ENCODE data around the gene ISCA2. TPM values are rescaled to one million over a fixed set of nuclear protein-coding genes. Genes with fewer than 3 reads are reported as not detected.

ISCA2 gene
- total and polyA plus RNA-seq, 2 donors (not counting 1 experiment from before 2014, with no cell fraction given), result 14.1 to 28.3 TPM

DNA sequence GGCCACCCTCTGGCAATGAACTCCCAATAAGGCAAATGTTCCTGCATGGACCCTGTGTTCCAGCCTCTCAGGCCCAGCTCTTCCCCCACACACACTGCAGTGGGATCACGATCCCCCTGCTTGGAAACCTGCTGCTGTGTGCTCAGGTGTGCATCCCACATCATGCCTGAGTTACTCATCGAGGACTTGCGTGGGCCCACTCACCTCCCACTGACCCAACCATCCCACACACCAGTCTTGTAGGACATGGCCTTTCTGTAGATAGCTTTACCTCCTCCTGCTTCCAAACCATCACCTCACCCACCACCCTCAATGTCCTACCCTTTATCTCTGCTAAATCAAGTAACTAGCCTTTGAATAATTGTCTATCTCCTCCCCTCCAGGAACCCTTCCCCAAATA lies 25.1 kb upstream of the ISCA2 start:
- ATAC-seq (ENCODE audit: low read depth) (no peak), DNase-seq (no peak)
- no peak overlapping the region for H3K27ac ChIP-seq (ENCODE audit: low read length in 2 of 2)
- intact Hi-C loops (cut with micrococcal nuclease), result no loop called here
- POLR2A ChIA-PET, result no interaction called here
- H4K20me1 ChIP-seq (ENCODE audit: control insufficient read depth, insufficient read depth, low read length, poor library complexity, severe bottlenecking), result no peaks in the 10 kb centered on the region
- H3K9ac ChIP-seq (ENCODE audit: low read length), result no peak overlapping the region
- no peaks in the 10 kb centered on the region for H3K9me3 ChIP-seq (ENCODE audit: control extremely low read depth in 1 of 3, control insufficient read depth in 2 of 3, insufficient read depth in 1 of 3, low read length in 2 of 3)
- H2AFZ ChIP-seq (ENCODE audit: insufficient read depth, low read depth, low read length, poor library complexity, severe bottlenecking), result no peak overlapping the region
- TF ChIP-seq, protein P1, sequence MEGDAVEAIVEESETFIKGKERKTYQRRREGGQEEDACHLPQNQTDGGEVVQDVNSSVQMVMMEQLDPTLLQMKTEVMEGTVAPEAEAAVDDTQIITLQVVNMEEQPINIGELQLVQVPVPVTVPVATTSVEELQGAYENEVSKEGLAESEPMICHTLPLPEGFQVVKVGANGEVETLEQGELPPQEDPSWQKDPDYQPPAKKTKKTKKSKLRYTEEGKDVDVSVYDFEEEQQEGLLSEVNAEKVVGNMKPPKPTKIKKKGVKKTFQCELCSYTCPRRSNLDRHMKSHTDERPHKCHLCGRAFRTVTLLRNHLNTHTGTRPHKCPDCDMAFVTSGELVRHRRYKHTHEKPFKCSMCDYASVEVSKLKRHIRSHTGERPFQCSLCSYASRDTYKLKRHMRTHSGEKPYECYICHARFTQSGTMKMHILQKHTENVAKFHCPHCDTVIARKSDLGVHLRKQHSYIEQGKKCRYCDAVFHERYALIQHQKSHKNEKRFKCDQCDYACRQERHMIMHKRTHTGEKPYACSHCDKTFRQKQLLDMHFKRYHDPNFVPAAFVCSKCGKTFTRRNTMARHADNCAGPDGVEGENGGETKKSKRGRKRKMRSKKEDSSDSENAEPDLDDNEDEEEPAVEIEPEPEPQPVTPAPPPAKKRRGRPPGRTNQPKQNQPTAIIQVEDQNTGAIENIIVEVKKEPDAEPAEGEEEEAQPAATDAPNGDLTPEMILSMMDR (IDR thresholded peaks at IDR 0.05), result no peak
- no peak for TF ChIP-seq EZH2 (IDR thresholded peaks at IDR 0.05; ENCODE audit: borderline replicate concordance, insufficient read depth, low read depth, low read length, poor library complexity, severe bottlenecking)
- H3K27me3 Mint-ChIP-seq, result no peaks in the 10 kb centered on the region
- H3K4me3 Mint-ChIP-seq, result no peak overlapping the region
- H3K4me3 ChIP-seq (ENCODE audit: control extremely low read depth in 1 of 5, extremely low read depth in 1 of 5, insufficient read depth in 1 of 5, low read depth in 2 of 5, low read length in 4 of 5), result no peak overlapping the region
- no peak overlapping the region for H3K4me2 ChIP-seq (replicated peaks; ENCODE audit: low read depth, low read length, poor library complexity, severe bottlenecking)
- 84% methylated on average over 3 of the region's 3 CpGs for WGBS (ENCODE audit: insufficient coverage)
- CTCF ChIA-PET, result interaction anchor here (0.8 kb wide), 1 partner anchor 143 kb away, joined by 3 read pairs; no protein-coding TSS in a partner anchor
- no peak overlapping the region for H3K27ac Mint-ChIP-seq
- H3K4me1 Mint-ChIP-seq, result no peaks in the 10 kb centered on the region
- peaks cover 0 to 4% of the 10 kb centered on the region in 2 experiments for H3K36me3 ChIP-seq (replicated peaks in 1 of 2; ENCODE audit: control extremely low read depth in 1 of 2, control insufficient read depth in 1 of 2, extremely low read depth in 1 of 2, insufficient read depth in 2 of 2, low read length in 1 of 2)
- H3K79me2 ChIP-seq (ENCODE audit: control insufficient read depth, insufficient read depth, low read length), result no peaks in the 10 kb centered on the region
- no peaks in the 10 kb centered on the region for H3K4me1 ChIP-seq (ENCODE audit: control insufficient read depth in 2 of 2, insufficient read depth in 2 of 2, low read length in 2 of 2)
- H3K9me3 Mint-ChIP-seq (ENCODE audit: insufficient read depth), result no peaks in the 10 kb centered on the region
- no peaks in the 10 kb centered on the region for H3K27me3 ChIP-seq (replicated peaks in 1 of 4; ENCODE audit: control extremely low read depth in 1 of 4, control insufficient read depth in 3 of 4, insufficient read depth in 4 of 4, low read length in 3 of 4)

DNA sequence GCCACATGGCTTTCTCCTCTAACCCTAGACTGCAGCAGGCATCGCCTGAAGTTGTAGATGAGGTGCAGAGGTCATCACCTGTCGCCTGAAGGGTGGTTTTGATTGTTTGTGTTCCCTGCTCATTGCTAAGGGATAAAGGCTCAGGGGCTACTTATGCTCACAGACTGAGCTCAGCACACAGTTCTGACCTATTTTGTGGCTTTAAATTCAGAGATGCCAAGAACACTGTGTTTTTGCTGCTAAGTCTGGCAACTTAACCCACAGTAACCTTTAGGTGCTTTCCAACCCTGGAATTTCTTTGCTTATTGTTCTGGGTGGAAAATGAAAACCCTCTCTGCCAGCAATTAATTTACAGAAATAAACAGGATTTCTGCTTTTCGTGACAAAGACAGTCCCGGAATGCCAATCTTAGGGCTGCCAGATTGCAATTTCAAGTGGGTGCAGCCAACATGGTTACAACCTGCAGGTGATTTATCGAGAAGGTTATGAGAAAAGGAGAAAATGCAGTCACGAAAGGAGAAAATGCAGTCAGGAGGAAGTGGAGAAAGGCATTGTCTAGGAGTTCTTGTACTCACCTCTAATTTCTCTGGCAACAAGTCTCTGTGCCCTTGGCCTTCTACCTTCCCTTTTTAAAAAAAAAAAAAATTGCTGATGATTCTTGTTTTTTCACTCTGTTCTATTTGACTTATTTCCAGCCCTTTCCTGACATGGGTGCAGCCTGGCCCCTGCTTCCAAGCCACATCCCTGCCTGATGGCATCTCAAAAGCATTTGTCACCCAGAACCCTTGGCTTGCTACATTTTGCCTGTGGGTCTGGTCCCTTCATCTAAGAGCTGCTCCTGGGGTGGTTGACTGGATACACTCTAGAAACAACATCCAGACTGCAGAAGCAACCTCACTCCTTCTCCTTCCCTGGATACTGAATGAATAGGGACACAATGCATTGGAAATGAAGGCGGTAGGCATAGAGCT lies 23.7 kb upstream of the ISCA2 start:
- Histone ChIP-seq H3K79me2 (ENCODE audit: control insufficient read depth, insufficient read depth, low read length) (no peaks in the 10 kb centered on the region), H3K9me3 (ENCODE audit: control extremely low read depth in 1 of 3, control insufficient read depth in 2 of 3, insufficient read depth in 1 of 3, low read length in 2 of 3) (no peaks in the 10 kb centered on the region), H3K9ac (ENCODE audit: low read length) (no peak overlapping the region), H3K4me3 (ENCODE audit: control extremely low read depth in 1 of 5, extremely low read depth in 1 of 5, insufficient read depth in 1 of 5, low read depth in 2 of 5, low read length in 4 of 5) (no peak overlapping the region), H3K4me2 (replicated peaks; ENCODE audit: low read depth, low read length, poor library complexity, severe bottlenecking) (no peak overlapping the region), H2AFZ (ENCODE audit: insufficient read depth, low read depth, low read length, poor library complexity, severe bottlenecking) (no peak overlapping the region), H3K27me3 (replicated peaks in 1 of 4; ENCODE audit: control extremely low read depth in 1 of 4, control insufficient read depth in 3 of 4, insufficient read depth in 4 of 4, low read length in 3 of 4) (no peaks in the 10 kb centered on the region), H4K20me1 (ENCODE audit: control insufficient read depth, insufficient read depth, low read length, poor library complexity, severe bottlenecking) (no peaks in the 10 kb centered on the region), H3K4me1 (ENCODE audit: control insufficient read depth in 2 of 2, insufficient read depth in 2 of 2, low read length in 2 of 2) (no peaks in the 10 kb centered on the region), H3K27ac (ENCODE audit: low read length in 2 of 2) (no peak overlapping the region), H3K36me3 (replicated peaks in 1 of 2; ENCODE audit: control extremely low read depth in 1 of 2, control insufficient read depth in 1 of 2, extremely low read depth in 1 of 2, insufficient read depth in 2 of 2, low read length in 1 of 2) (peaks cover 0 to 11% of the 10 kb centered on the region in 2 experiments)
- Mint-ChIP-seq H3K4me1 (no peaks in the 10 kb centered on the region), H3K4me3 (no peak overlapping the region), H3K27me3 (no peaks in the 10 kb centered on the region), H3K9me3 (ENCODE audit: insufficient read depth) (no peaks in the 10 kb centered on the region), H3K27ac (no peak overlapping the region)
- 100% methylated on average over 3 of the region's 7 CpGs for WGBS (ENCODE audit: insufficient coverage)
- no peak for ATAC-seq (ENCODE audit: low read depth)
- no peak for TF ChIP-seq EZH2 (IDR thresholded peaks at IDR 0.05; ENCODE audit: borderline replicate concordance, insufficient read depth, low read depth, low read length, poor library complexity, severe bottlenecking)
- TF ChIP-seq, protein P1 (IDR thresholded peaks at IDR 0.05), result no peak
- intact Hi-C loops (cut with micrococcal nuclease), result no loop called here
- DNase-seq, result no peak
- POLR2A ChIA-PET, result no interaction called here
- CTCF ChIA-PET, result no interaction called here
